Naive thymus-derived CD4-positive, alpha-beta T cell (primary cell): Measurements from ENCODE around the gene ITGA11. TPM values are rescaled to one million over a fixed set of nuclear protein-coding genes. Genes with fewer than 3 reads are reported as not detected.

ENCODE experiments used
- ATAC-seq: fragments of 150-1000 bp; cut with Tn5 transposase; 2 replicates; pipeline ENCODE4 v1.10.0; 2021; ENCODE audit warnings: mild to moderate bottlenecking, moderate library complexity
- CTCF ChIA-PET: fragments of 350-600 bp; sonication (Branson Sonifier 250); formaldehyde crosslinking; loops from one replicate; lab custom pipeline; 2021; ENCODE audit warnings: antibody characterized with exemption; lab: Charles Lee
- POLR2A ChIA-PET: fragments of 350-600 bp; sonication (Branson Sonifier 250); formaldehyde crosslinking; loops from one replicate; lab custom pipeline; 2021; ENCODE audit warnings: antibody characterized with exemption, inconsistent platforms; lab: Charles Lee
- DNase-seq, 9 donors: peaks; one replicate each; pipeline versions ENCODE4 v3.0.0 to v3.0.0-alpha.2; 2020 to 2022; ENCODE audit warnings: mixed read lengths in 1 of 9
- H3K27ac ChIP-seq: one replicate; pipeline ENCODE4 v1.7.0; 2013; ENCODE audit warnings: mild to moderate bottlenecking, low read depth, low read length, moderate library complexity
- H3K27me3 ChIP-seq, 2 donors: one replicate each; pipeline ENCODE4 v1.7.0; 2013; ENCODE audit warnings: low read length in 2 of 2, mild to moderate bottlenecking in 2 of 2, moderate library complexity in 2 of 2; ENCODE audit not compliant: control insufficient read depth in 2 of 2, insufficient read depth in 2 of 2
- H3K36me3 ChIP-seq, 3 experiments: 1 replicate in 2 of 3; 2 replicates in 1 of 3; pipeline ENCODE4 v1.7.0; 2013; ENCODE audit warnings: low read length in 3 of 3, mild to moderate bottlenecking in 3 of 3, moderate library complexity in 1 of 3; ENCODE audit not compliant: insufficient read depth in 3 of 3, control insufficient read depth in 2 of 3
- H3K4me1 ChIP-seq, 2 donors: one replicate each; pipeline ENCODE4 v1.7.0; 2013; ENCODE audit warnings: low read length in 2 of 2, mild to moderate bottlenecking in 2 of 2, moderate library complexity in 1 of 2; ENCODE audit not compliant: control insufficient read depth in 2 of 2, insufficient read depth in 2 of 2
- H3K4me3 ChIP-seq: 2 replicates; pipeline ENCODE4 v1.7.0; 2013; ENCODE audit warnings: mild to moderate bottlenecking, low read length
- H3K9me3 ChIP-seq, 3 experiments: 1 replicate in 2 of 3; 2 replicates in 1 of 3; pipeline ENCODE4 v1.7.0; 2013; ENCODE audit warnings: low read length in 3 of 3; ENCODE audit not compliant: control insufficient read depth in 2 of 3
- H3K27ac Mint-ChIP-seq, 9 donors: one replicate each; pipeline ENCODE4 v1.8.0; 2020 to 2022; ENCODE audit warnings: mixed read lengths in 9 of 9, mild to moderate bottlenecking in 8 of 9, moderate library complexity in 5 of 9, inconsistent platforms in 2 of 9
- H3K27me3 Mint-ChIP-seq, 5 donors: one replicate each; pipeline ENCODE4 v1.8.0; 2021 to 2022; ENCODE audit warnings: mixed read lengths in 5 of 5, mild to moderate bottlenecking in 1 of 5
- H3K36me3 Mint-ChIP-seq, 5 donors: one replicate each; pipeline ENCODE4 v1.8.0; 2020 to 2022; ENCODE audit warnings: mixed read lengths in 5 of 5, mild to moderate bottlenecking in 3 of 5, inconsistent platforms in 1 of 5
- H3K4me1 Mint-ChIP-seq, 7 donors: one replicate each; pipeline ENCODE4 v1.8.0; 2020 to 2022; ENCODE audit warnings: mixed read lengths in 7 of 7, mild to moderate bottlenecking in 3 of 7, inconsistent platforms in 1 of 7
- H3K4me3 Mint-ChIP-seq, 10 donors: one replicate each; pipeline ENCODE4 v1.8.0; 2020 to 2022; ENCODE audit warnings: mild to moderate bottlenecking in 10 of 10, mixed read lengths in 10 of 10, moderate library complexity in 6 of 10, inconsistent platforms in 2 of 10
- H3K9me3 Mint-ChIP-seq, 11 donors: one replicate each; pipeline ENCODE4 v1.8.0; 2020 to 2022; ENCODE audit warnings: mixed read lengths in 11 of 11, mild to moderate bottlenecking in 4 of 11, inconsistent platforms in 1 of 11, moderate library complexity in 1 of 11
- intact Hi-C, 2 donors: fragments of 100-400 bp; cut with micrococcal nuclease; formaldehyde crosslinking; loops; one replicate each; pipeline ENCODE4 v1.15.1; 2023
- polyA plus RNA-seq, 2 donors: library from polyadenylated mRNA; unstranded; fragments of 300-500 nt; fragmentation: Illumina TruSeq; gene quantifications; one replicate each; pipeline ENCODE4 v1.2.3, GENCODE V29; 2021
- total RNA-seq, 6 experiments: library from RNA in 5 of 6; stranded (reverse) in 5 of 6; gene quantifications; 1 replicate in 5 of 6; 2 replicates in 1 of 6; pipeline ENCODE4 v1.2.3 and lab custom pipeline; 2021 to 2026

ITGA11 gene
- total and polyA plus RNA-seq, 7 experiments from 2014 or later: 0.02 to 1.1 (median 0.08) TPM; not detected in 2

- no peak overlapping the region for H3K27ac Mint-ChIP-seq
- ChIA-PET POLR2A (no interaction called here), CTCF (no interaction called here)
- DNase-seq: no peak
- ATAC-seq: no peak
- intact Hi-C loops: no loop called here
- Histone ChIP-seq H3K27me3 (peaks cover 0 to 3% of the 10 kb centered on the region in 2 donors), H3K27ac (no peak overlapping the region), H3K4me1 (no peaks in the 10 kb centered on the region), H3K9me3 (no peaks in the 10 kb centered on the region), H3K36me3 (no peaks in the 10 kb centered on the region), H3K4me3 (no peak overlapping the region)
- H3K4me1 Mint-ChIP-seq: no peaks in the 10 kb centered on the region
- no peak overlapping the region for H3K4me3 Mint-ChIP-seq
- H3K27me3 Mint-ChIP-seq: peaks cover 5 to 43% (median 13%) of the 10 kb centered on the region in 5 donors
- no peaks in the 10 kb centered on the region for H3K36me3 Mint-ChIP-seq
- peaks cover 0 to 2% (median 0%) of the 10 kb centered on the region in 11 donors for H3K9me3 Mint-ChIP-seq
Observed at GRCh38 chr15:68471541-68471940, 39.6 kb upstream of the ITGA11 start.

- Histone ChIP-seq H3K27me3 (peaks cover 0 to 3% of the 10 kb centered on the region in 2 donors), H3K4me3 (no peak overlapping the region), H3K27ac (no peak overlapping the region), H3K4me1 (no peaks in the 10 kb centered on the region), H3K36me3 (no peaks in the 10 kb centered on the region), H3K9me3 (no peaks in the 10 kb centered on the region)
- DNase-seq (no peak), ATAC-seq (no peak)
- POLR2A ChIA-PET: no interaction called here
- no peak overlapping the region for H3K4me3 Mint-ChIP-seq
- intact Hi-C loops: no loop called here
- CTCF ChIA-PET: no interaction called here
- H3K9me3 Mint-ChIP-seq: peaks cover 0 to 2% (median 0%) of the 10 kb centered on the region in 11 donors
- no peak overlapping the region for H3K27ac Mint-ChIP-seq
- peaks cover 5 to 43% (median 13%) of the 10 kb centered on the region in 5 donors for H3K27me3 Mint-ChIP-seq
- no peaks in the 10 kb centered on the region for H3K36me3 Mint-ChIP-seq
- no peaks in the 10 kb centered on the region for H3K4me1 Mint-ChIP-seq
Observed at GRCh38 chr15:68470976-68471375, 39.0 kb upstream of the ITGA11 start.

- CTCF ChIA-PET: no interaction called here
- peaks cover 0 to 39% (median 13%) of the 10 kb centered on the region in 5 donors for H3K27me3 Mint-ChIP-seq
- no peaks in the 10 kb centered on the region for H3K4me1 Mint-ChIP-seq
- H3K27me3 ChIP-seq: peaks cover 0 to under 1% of the 10 kb centered on the region in 2 donors
- ATAC-seq (no peak), DNase-seq (no peak)
- POLR2A ChIA-PET: no interaction called here
- H3K36me3 ChIP-seq: no peaks in the 10 kb centered on the region
- H3K27ac Mint-ChIP-seq: no peak overlapping the region
- H3K9me3 ChIP-seq: no peaks in the 10 kb centered on the region
- no peaks in the 10 kb centered on the region for H3K36me3 Mint-ChIP-seq
- peaks cover 0 to 2% (median 0%) of the 10 kb centered on the region in 11 donors for H3K9me3 Mint-ChIP-seq
- intact Hi-C loops: no loop called here
- no peaks in the 10 kb centered on the region for H3K4me1 ChIP-seq
- H3K4me3 Mint-ChIP-seq: no peak overlapping the region
- no peak overlapping the region for H3K4me3 ChIP-seq
- H3K27ac ChIP-seq: no peak overlapping the region
Observed at GRCh38 chr15:68470049-68470742, 38.2 kb upstream of the ITGA11 start.

- intact Hi-C loops: no loop called here
- Mint-ChIP-seq H3K4me1 (no peaks in the 10 kb centered on the region), H3K36me3 (no peaks in the 10 kb centered on the region), H3K27ac (no peak overlapping the region), H3K9me3 (peaks cover 0 to 2% (median 0%) of the 10 kb centered on the region in 11 donors), H3K4me3 (no peak overlapping the region), H3K27me3 (peaks cover 0 to 35% (median 13%) of the 10 kb centered on the region in 5 donors)
- Histone ChIP-seq H3K36me3 (no peaks in the 10 kb centered on the region), H3K27ac (no peak overlapping the region), H3K4me1 (no peaks in the 10 kb centered on the region), H3K27me3 (no peaks in the 10 kb centered on the region), H3K9me3 (no peaks in the 10 kb centered on the region), H3K4me3 (no peak overlapping the region)
- ChIA-PET POLR2A (interaction anchor here (0.7 kb wide), 1 partner anchor 372 kb away, joined by 5 read pairs; no protein-coding TSS in a partner anchor), CTCF (no interaction called here)
- ATAC-seq (no peak), DNase-seq (no peak)
Observed at GRCh38 chr15:68469162-68470048, 37.4 kb upstream of the ITGA11 start.

- H3K27me3 Mint-ChIP-seq: peaks cover 0 to 25% (median 13%) of the 10 kb centered on the region in 5 donors
- ChIA-PET CTCF (no interaction called here), POLR2A (no interaction called here)
- no peaks in the 10 kb centered on the region for H3K4me1 Mint-ChIP-seq
- ATAC-seq: no peak
- Histone ChIP-seq H3K36me3 (no peaks in the 10 kb centered on the region), H3K4me3 (no peak overlapping the region), H3K4me1 (no peaks in the 10 kb centered on the region), H3K27ac (no peak overlapping the region), H3K9me3 (no peaks in the 10 kb centered on the region), H3K27me3 (no peaks in the 10 kb centered on the region)
- no peaks in the 10 kb centered on the region for H3K9me3 Mint-ChIP-seq
- H3K27ac Mint-ChIP-seq: no peak overlapping the region
- no peaks in the 10 kb centered on the region for H3K36me3 Mint-ChIP-seq
- no peak for DNase-seq
- no peak overlapping the region for H3K4me3 Mint-ChIP-seq
- intact Hi-C loops: no loop called here
Observed at GRCh38 chr15:68466876-68467275, 34.9 kb upstream of the ITGA11 start.

- ATAC-seq (no peak), DNase-seq (no peak)
- Histone ChIP-seq H3K4me1 (no peaks in the 10 kb centered on the region), H3K9me3 (no peaks in the 10 kb centered on the region), H3K4me3 (no peak overlapping the region), H3K27ac (no peak overlapping the region), H3K36me3 (no peaks in the 10 kb centered on the region), H3K27me3 (no peaks in the 10 kb centered on the region)
- ChIA-PET CTCF (no interaction called here), POLR2A (no interaction called here)
- Mint-ChIP-seq H3K27ac (no peak overlapping the region), H3K4me3 (no peak overlapping the region), H3K9me3 (no peaks in the 10 kb centered on the region), H3K27me3 (peaks cover 0 to 22% (median 13%) of the 10 kb centered on the region in 5 donors), H3K36me3 (no peaks in the 10 kb centered on the region), H3K4me1 (no peaks in the 10 kb centered on the region)
- intact Hi-C loops: no loop called here
Observed at GRCh38 chr15:68465861-68466560, 34.0 kb upstream of the ITGA11 start.
